HUES6 (cell line): Measurements from ENCODE around the gene CFAP61.

Experiments
- H3K27ac ChIP-seq: 2 replicates; pipeline ENCODE4 v1.7.0; 2013; ENCODE audit warnings: low read depth, mild to moderate bottlenecking, low read length, inconsistent platforms
- H3K27me3 ChIP-seq: 2 replicates; pipeline ENCODE4 v1.6.1; 2013; ENCODE audit warnings: low read length; ENCODE audit not compliant: control insufficient read depth, insufficient read depth
- H3K36me3 ChIP-seq: 2 replicates; pipeline ENCODE4 v1.6.1; 2013; ENCODE audit warnings: low read length; ENCODE audit not compliant: control insufficient read depth, insufficient read depth
- H3K4me1 ChIP-seq: 2 replicates; pipeline ENCODE4 v1.6.1; 2013; ENCODE audit warnings: low read length; ENCODE audit not compliant: control insufficient read depth, insufficient read depth
- H3K4me3 ChIP-seq: 2 replicates; pipeline ENCODE4 v1.5.1; 2013; ENCODE audit warnings: low read depth, low read length
- H3K9ac ChIP-seq: one replicate; pipeline ENCODE4 v1.6.1; 2013; ENCODE audit warnings: mild to moderate bottlenecking, low read length
- H3K9me3 ChIP-seq: 2 replicates; pipeline ENCODE4 v1.6.1; 2013; ENCODE audit warnings: low read depth, low read length; ENCODE audit not compliant: control insufficient read depth, insufficient read depth

The CFAP61 gene

DNA sequence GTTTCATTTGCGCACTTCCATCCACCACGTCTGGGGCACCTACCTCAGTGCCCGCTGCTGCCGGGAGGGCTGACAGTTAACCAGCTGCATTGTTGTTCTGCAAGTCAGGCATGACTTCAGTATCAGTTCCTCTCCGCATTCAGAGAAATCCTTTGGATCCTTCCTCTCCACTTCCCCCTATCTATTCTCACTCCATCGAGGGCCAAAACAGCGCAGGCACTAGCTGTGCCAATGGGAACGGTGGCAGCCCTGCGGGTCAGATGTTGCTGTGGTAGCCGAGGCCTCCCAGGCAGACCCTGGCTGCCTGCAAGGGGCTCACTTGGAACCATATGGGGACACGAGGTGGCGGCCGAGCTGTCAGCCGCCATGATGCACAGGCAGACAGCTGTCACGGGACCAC is 251.4 kb downstream of the CFAP61 start:
- Histone ChIP-seq H3K27me3 (no peaks in the 10 kb centered on the region), H3K4me3 (no peak overlapping the region), H3K27ac (no peak overlapping the region), H3K9me3 (no peaks in the 10 kb centered on the region), H3K36me3 (no peaks in the 10 kb centered on the region), H3K9ac (no peak overlapping the region), H3K4me1 (no peaks in the 10 kb centered on the region)

DNA sequence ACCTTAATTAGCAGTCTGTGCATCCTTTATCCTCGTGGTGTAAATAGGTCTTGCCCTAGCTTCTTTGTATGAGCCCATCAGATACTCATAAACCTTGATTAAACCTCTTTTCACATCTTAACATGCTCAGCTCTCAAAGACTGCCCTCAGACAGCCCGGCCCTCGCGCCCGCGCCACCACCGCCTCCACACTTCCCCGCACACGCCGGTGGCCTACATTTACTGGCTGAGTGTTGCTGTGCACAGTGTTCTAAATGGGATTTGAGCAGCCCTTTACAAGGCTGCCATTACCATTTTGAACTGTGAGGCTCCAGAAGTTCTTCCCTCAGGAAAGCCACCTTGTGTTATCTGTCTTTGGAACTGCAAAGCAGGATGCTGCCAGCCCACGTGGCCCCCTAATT is 252.6 kb downstream of the CFAP61 start:
- Histone ChIP-seq H3K4me3 (no peak overlapping the region), H3K9me3 (no peaks in the 10 kb centered on the region), H3K9ac (no peak overlapping the region), H3K36me3 (no peaks in the 10 kb centered on the region), H3K27me3 (no peaks in the 10 kb centered on the region), H3K4me1 (no peaks in the 10 kb centered on the region), H3K27ac (no peak overlapping the region)

DNA sequence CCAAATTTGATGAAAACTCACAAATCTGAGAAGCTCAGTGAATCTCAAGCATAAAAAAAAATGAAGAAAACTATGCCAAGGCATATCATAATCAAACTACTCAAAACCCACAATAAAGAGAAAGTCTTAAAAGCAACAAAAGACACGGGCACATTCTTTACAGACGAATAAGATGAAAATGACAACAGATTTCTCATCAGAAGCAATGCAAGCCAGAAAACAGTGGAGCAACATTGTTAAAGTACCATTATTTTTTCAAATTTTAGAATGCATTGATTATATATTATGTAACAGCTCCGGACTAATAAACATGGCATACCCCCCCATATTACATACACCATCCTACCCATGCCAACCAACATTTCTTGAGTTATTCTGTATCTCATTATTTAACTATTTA is 260.2 kb downstream of the CFAP61 start:
- H3K9me3 ChIP-seq, result peaks cover 13% of the 10 kb centered on the region
- no peaks in the 10 kb centered on the region for H3K4me1 ChIP-seq
- no peak overlapping the region for H3K27ac ChIP-seq
- H3K36me3 ChIP-seq, result no peaks in the 10 kb centered on the region
- H3K9ac ChIP-seq, result no peak overlapping the region
- no peak overlapping the region for H3K4me3 ChIP-seq
- H3K27me3 ChIP-seq, result no peaks in the 10 kb centered on the region

DNA sequence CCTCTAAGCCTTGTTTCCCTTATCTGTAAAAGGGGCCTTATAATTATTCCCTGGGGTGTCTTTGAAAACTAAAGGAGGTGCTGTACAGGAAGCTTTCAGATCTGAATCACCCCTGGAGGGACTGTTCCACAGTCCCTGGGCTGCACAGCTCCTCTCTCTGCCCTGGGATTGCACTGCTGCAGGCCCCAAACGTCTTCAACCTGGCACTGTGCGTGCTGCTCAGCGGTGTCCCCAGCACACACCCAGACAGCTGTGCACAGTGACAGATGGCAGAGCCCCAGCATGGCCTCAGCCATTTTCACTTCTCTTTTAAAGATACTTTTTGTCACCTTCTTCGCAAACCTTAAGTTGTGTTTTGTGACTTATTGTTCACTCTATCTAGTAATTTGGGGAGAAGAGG is 264.9 kb downstream of the CFAP61 start:
- Histone ChIP-seq H3K9ac (no peak overlapping the region), H3K36me3 (no peaks in the 10 kb centered on the region), H3K4me1 (no peaks in the 10 kb centered on the region), H3K27ac (no peak overlapping the region), H3K9me3 (peaks cover 13% of the 10 kb centered on the region), H3K27me3 (no peaks in the 10 kb centered on the region), H3K4me3 (no peak overlapping the region)

DNA sequence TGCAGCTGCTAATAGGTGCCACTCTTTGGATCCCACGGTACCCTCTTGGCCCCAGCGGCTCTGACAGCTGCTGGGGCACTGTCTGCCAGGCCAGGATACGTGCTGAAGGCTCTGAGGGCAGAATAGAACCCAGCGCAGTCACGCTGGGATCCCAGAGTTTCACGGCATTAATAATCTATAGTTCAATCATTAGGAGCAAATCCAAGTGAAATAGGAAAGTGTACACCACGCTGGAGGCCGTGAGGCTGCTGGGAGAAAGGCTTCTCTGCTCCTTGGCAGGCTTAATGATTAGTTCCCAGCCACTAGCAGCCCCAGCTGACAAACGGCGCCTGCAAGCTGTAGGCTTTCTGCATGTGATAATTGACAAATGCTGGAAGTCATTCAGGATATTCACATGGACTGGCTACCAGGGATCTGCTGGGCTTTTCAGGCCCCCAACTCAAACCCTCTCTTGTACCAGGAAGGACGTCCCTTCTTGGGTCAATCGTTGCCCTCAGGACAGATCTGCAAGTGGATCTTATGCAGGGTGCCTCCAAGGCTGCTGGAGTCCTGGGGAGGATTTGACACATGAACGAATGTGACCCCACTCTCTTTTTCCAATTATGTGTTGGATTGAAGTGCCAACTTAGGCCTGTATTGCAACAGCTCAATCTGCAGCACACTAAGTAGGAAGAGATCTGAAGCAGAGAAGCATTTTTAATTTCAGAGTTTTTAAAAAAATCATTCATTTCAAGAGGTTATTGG is 265.5 kb downstream of the CFAP61 start:
- Histone ChIP-seq H3K9me3 (peaks cover 11% of the 10 kb centered on the region), H3K27me3 (no peaks in the 10 kb centered on the region), H3K9ac (no peak overlapping the region), H3K27ac (no peak overlapping the region), H3K36me3 (no peaks in the 10 kb centered on the region), H3K4me1 (no peaks in the 10 kb centered on the region), H3K4me3 (no peak overlapping the region)

DNA sequence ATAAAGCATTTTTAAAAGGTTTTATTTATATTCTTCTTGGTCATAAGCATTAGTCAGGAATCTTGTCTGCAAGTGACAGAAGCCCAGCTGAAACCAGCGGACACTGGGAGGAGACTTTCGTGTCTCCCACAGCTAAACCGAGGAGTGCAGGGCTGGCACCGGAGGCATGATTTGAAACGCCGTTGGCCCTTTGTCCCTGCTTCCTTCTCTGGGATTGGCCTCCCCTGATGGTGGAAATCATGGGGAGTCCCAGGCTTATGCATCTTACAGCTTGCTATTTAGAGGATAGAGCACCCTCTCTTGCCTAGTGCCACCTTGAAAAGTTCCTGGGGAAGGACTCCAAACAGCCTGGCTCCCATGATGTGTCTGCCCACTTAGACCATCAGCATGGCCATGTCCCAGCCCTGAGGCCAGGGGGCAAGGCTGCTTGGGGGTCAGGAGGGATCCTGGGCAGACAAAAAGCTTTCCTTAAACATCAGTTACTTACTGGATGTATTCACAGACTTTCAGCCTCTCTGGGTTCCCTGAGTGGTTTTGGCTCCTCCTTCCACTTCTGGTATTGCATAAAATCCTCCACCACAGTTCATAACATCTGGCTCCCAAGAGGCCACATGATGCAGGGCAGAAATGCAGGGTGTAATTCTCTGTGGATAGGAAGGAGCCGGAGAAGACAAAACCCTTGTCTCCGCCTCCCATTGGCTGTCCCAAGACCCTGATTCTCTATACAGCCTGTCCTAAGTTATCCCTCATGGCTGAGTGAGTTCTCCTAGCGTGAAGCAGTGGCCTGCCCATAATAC is 266.2 kb downstream of the CFAP61 start:
- no peaks in the 10 kb centered on the region for H3K27me3 ChIP-seq
- H3K9me3 ChIP-seq, result peaks cover 4% of the 10 kb centered on the region
- no peak overlapping the region for H3K27ac ChIP-seq
- H3K36me3 ChIP-seq, result no peaks in the 10 kb centered on the region
- H3K4me1 ChIP-seq, result no peaks in the 10 kb centered on the region
- H3K9ac ChIP-seq, result no peak overlapping the region
- H3K4me3 ChIP-seq, result no peak overlapping the region

DNA sequence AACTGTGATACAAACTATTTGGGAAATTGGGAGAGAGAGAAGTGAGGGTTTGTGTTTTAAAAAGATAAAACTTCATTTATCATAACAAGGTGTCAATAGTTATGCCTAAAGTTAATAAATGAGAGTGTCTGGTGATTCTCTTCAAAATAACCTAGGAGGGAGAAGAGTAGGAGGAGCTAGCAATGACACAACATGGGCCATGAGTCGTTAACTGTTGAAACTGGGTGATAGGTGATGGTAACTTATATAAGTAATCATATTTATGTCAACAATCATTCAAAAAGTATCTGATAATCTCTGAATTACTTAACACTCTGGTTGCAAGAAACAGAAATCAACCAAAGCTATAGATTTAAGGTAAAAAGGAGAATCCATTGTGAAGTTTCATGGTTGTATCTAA is 268.8 kb downstream of the CFAP61 start:
- Histone ChIP-seq H3K9me3 (no peaks in the 10 kb centered on the region; the same call in 1 of the 2 replicates), H3K27ac (no peak overlapping the region), H3K4me3 (no peak overlapping the region), H3K27me3 (no peaks in the 10 kb centered on the region), H3K9ac (no peak overlapping the region), H3K4me1 (no peaks in the 10 kb centered on the region), H3K36me3 (no peaks in the 10 kb centered on the region)

DNA sequence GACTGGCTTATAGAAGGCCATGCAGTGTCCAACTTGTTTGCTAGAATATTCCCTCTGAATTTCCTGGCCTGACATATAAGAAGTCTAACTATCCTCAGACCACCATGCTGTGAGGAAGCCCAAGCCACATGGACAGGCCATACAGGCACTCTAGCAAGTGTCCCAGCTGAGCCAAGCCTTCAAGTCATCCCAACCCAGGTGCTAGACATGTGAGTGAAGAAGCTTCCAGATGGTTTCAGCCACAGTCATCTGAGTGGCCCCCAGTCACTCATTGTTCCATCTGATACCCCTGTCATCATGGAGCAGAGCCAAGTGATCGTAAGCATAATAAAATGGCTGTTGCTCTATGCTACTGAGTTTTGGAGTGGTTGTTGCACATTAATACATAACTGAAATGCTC is 269.6 kb downstream of the CFAP61 start:
- Histone ChIP-seq H3K27me3 (no peaks in the 10 kb centered on the region), H3K36me3 (no peaks in the 10 kb centered on the region), H3K9ac (no peak overlapping the region), H3K4me1 (no peaks in the 10 kb centered on the region), H3K9me3 (no peaks in the 10 kb centered on the region; the same call in 1 of the 2 replicates), H3K4me3 (no peak overlapping the region), H3K27ac (no peak overlapping the region)

DNA sequence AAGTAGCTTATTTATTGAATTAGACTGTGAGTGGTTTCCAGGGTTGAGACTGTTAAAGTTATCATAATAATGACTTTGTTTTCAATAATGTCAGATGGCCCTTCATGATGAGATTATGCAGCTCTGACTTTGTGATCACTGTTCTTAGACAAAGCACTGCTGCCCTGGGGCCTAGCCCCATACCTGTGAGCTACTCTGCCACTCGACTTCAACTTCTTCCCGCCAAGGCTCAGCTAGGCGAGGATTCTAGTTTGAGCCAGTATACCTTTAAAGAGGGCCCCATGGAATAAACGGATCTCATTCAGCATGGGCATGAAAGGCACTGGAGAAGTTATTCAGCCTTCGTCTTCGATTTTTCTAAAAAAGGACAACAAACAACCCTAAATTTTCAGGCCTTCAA is 270.6 kb downstream of the CFAP61 start:
- no peak overlapping the region for H3K4me3 ChIP-seq
- H3K9me3 ChIP-seq, result no peaks in the 10 kb centered on the region; the same call in 1 of the 2 replicates
- H3K27me3 ChIP-seq, result no peaks in the 10 kb centered on the region
- no peak overlapping the region for H3K9ac ChIP-seq
- no peaks in the 10 kb centered on the region for H3K4me1 ChIP-seq
- no peaks in the 10 kb centered on the region for H3K36me3 ChIP-seq
- no peak overlapping the region for H3K27ac ChIP-seq

DNA sequence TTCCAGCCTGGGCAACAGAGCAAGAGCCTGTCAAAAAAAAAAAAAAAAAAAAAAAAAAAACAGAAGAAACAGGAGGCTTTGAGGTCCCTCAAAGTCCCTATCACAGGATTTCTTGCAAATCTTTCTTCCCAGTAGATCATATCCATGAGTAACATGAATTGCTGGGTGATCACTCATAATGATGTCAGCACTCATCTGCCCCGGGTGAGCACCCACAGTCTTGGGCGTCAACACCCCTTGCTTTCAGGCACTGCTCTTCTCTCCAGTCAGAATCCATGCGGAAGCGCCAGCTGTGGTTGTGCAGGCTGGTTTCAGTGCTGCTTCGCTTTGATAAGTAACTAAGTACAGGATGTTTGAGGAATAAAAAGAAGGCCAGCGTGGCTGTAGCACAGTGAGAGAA is 275.4 kb downstream of the CFAP61 start:
- Histone ChIP-seq H3K27me3 (no peaks in the 10 kb centered on the region), H3K4me3 (no peak overlapping the region), H3K9ac (no peak overlapping the region), H3K9me3 (no peaks in the 10 kb centered on the region), H3K4me1 (no peaks in the 10 kb centered on the region), H3K27ac (no peak overlapping the region), H3K36me3 (no peaks in the 10 kb centered on the region)

DNA sequence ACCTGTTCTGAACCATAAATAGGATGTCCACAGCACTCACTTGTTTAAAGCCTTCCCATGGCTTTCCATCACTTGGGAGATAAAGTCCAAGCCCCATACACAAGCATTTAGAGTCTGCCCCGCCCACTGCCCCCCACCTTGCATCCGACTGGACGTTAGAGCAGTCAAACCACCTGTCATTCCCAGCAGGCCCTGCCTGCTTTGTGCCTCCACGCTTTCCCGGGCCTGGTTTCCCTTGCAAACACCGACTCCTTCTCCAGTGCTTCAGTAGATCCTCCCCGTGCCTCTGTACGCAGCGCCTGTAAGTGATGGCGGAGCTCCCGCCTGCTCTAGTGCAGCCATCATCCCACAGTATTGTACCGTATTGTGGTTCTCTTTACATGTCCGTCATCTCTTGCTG is 277.2 kb downstream of the CFAP61 start:
- Histone ChIP-seq H3K9me3 (no peaks in the 10 kb centered on the region), H3K27me3 (no peaks in the 10 kb centered on the region), H3K4me1 (no peaks in the 10 kb centered on the region), H3K4me3 (no peak overlapping the region), H3K9ac (no peak overlapping the region), H3K27ac (no peak overlapping the region), H3K36me3 (no peaks in the 10 kb centered on the region)
